IPS DF 19.7 (cell line): Measurements from ENCODE around the gene SNAPC3.
"Not testable (repeated sequence)": the region's sequence is repeated elsewhere in the genome, so short reads cannot be mapped to it uniquely, and the experiment has no call there.

Experiments used
- DNase-seq: peaks from one replicate; pipeline ENCODE4 v3.0.0-alpha.2; 2013; ENCODE audit warnings: low read depth, low spot score

Gene SNAPC3

GRCh38 chr9:15423231-15423985, 732 bp downstream of the SNAPC3 start:
- no peak for DNase-seq

GRCh38 chr9:15426019-15426418, 3.3 kb downstream of the SNAPC3 start:
- no peak for DNase-seq

GRCh38 chr9:15427702-15428101, 5.0 kb downstream of the SNAPC3 start:
- DNase-seq: not testable (repeated sequence)

- DNase-seq: no peak
These were observed 8.5 kb downstream of the SNAPC3 start for GRCh38 chr9:15430920-15431844.

GRCh38 chr9:15433191-15433590, 10.5 kb downstream of the SNAPC3 start:
- DNase-seq: no peak

GRCh38 chr9:15433661-15434060, 11.0 kb downstream of the SNAPC3 start:
- no peak for DNase-seq

- DNase-seq: no peak
These were observed 16.2 kb downstream of the SNAPC3 start for GRCh38 chr9:15438891-15439290.

GRCh38 chr9:15441841-15442240, 19.2 kb downstream of the SNAPC3 start:
- not testable (repeated sequence) for DNase-seq

- not testable (repeated sequence) for DNase-seq
These were observed 19.6 kb downstream of the SNAPC3 start for GRCh38 chr9:15442264-15442663.

- no peak for DNase-seq
These were observed 21.5 kb downstream of the SNAPC3 start for GRCh38 chr9:15444141-15444540.

GRCh38 chr9:15453956-15454355, 31.3 kb downstream of the SNAPC3 start:
- no peak for DNase-seq

- DNase-seq: no peak
These were observed 38.4 kb downstream of the SNAPC3 start for GRCh38 chr9:15461056-15461455.

- DNase-seq: no peak
These were observed 38.9 kb downstream of the SNAPC3 start for GRCh38 chr9:15461601-15462000.

- DNase-seq: no peak
These were observed 45.5 kb downstream of the SNAPC3 start for GRCh38 chr9:15468145-15468544.

GRCh38 chr9:15469406-15469805, 46.7 kb downstream of the SNAPC3 start:
- no peak for DNase-seq

- no peak for DNase-seq
These were observed 47.2 kb downstream of the SNAPC3 start for GRCh38 chr9:15469862-15470261.

GRCh38 chr9:15475923-15476536, 53.4 kb downstream of the SNAPC3 start:
- DNase-seq: no peak

- DNase-seq: no peak
These were observed 57.4 kb downstream of the SNAPC3 start for GRCh38 chr9:15480028-15480427.

GRCh38 chr9:15482146-15482545, 59.5 kb downstream of the SNAPC3 start:
- DNase-seq: no peak

GRCh38 chr9:15484802-15485201, 62.1 kb downstream of the SNAPC3 start:
- no peak for DNase-seq

- no peak for DNase-seq
These were observed 63.4 kb downstream of the SNAPC3 start for GRCh38 chr9:15485836-15486666.
